AG09319 (cell line): ENCODE measurements around the gene MYLK.
"Not testable (repeated sequence)": the region's sequence is repeated elsewhere in the genome, so short reads cannot be mapped to it uniquely, and the experiment has no call there.

Experiments
- DNase-seq: peaks from one replicate; pipeline ENCODE4 v3.0.0-alpha.2; 2010; ENCODE audit warnings: low read depth; ENCODE audit errors: extremely low read depth
- CTCF ChIP-seq: IDR thresholded peaks from 2 replicates; pipeline ENCODE4 v1.5.1; 2011; ENCODE audit warnings: low read depth, mild to moderate bottlenecking, inconsistent platforms, low read length, moderate library complexity

MYLK gene

GRCh38 chr3:123712077-123712860 lies 171.9 kb downstream of the MYLK start:
- no peak for DNase-seq
- no peak for TF ChIP-seq CTCF

- no peak for DNase-seq
- TF ChIP-seq CTCF, result no peak
Observed at GRCh38 chr3:123711356-123711755, 172.8 kb downstream of the MYLK start.

- no peak for DNase-seq
- no peak for TF ChIP-seq CTCF
Observed at GRCh38 chr3:123708531-123708930, 175.6 kb downstream of the MYLK start.

- DNase-seq, result not testable (repeated sequence)
Observed at GRCh38 chr3:123707641-123708040, 176.5 kb downstream of the MYLK start.

GRCh38 chr3:123706871-123707270 lies 177.3 kb downstream of the MYLK start:
- no peak for DNase-seq
- no peak for TF ChIP-seq CTCF

GRCh38 chr3:123705488-123706285 lies 178.4 kb downstream of the MYLK start:
- no peak for TF ChIP-seq CTCF
- no peak for DNase-seq

- not testable (repeated sequence) for DNase-seq
Observed at GRCh38 chr3:123703663-123704062, 180.5 kb downstream of the MYLK start.

- TF ChIP-seq CTCF, result no peak
- DNase-seq, result no peak
Observed at GRCh38 chr3:123702720-123703119, 181.4 kb downstream of the MYLK start.
